ENCODE results near the gene NCK2.

NCK2 gene

DNA sequence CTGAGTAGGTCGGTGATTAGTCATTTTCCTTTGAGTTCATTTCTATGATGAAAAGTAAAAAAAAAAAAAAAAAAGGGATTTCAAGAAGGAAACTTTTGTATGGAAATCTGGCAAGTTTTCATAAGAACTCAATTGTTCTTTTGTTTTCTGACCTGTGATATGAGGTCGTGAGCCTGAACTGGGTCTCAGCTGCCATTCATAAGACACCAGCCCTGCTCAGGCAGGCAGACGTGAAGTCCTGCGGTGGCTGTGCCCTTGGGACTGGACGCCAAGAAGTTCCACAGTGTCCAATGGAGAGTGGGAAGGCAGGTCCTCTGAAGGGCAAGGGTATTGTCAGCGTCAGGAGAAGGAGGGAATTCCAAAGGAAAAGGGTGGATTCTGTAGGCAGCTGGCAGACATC is 183.9 kb downstream of the NCK2 start:
- no peak for TF ChIP-seq EZH2phosphoT487 (conservative IDR thresholded peaks at IDR 0.05; ENCODE audit: low read length)
- Histone ChIP-seq H3K36me3 (ENCODE audit: low read length) (no peaks in the 10 kb centered on the region), H2AFZ (ENCODE audit: low read depth, low read length, severe bottlenecking) (no peak overlapping the region), H3K9ac (ENCODE audit: low read length) (no peak overlapping the region), H3K79me2 (ENCODE audit: insufficient read depth, low read length) (no peaks in the 10 kb centered on the region), H4K20me1 (ENCODE audit: low read depth, low read length) (no peaks in the 10 kb centered on the region), H3K27ac (ENCODE audit: low read depth, low read length) (no peak overlapping the region), H3K9me3 (ENCODE audit: insufficient read depth, low read length) (no peaks in the 10 kb centered on the region), H3K27me3 (ENCODE audit: low read length) (no peaks in the 10 kb centered on the region), H3K9me2 (replicated peaks; ENCODE audit: insufficient read depth, low read length) (no peaks in the 10 kb centered on the region), H3K4me2 (ENCODE audit: low read depth, low read length, poor library complexity, severe bottlenecking) (no peak overlapping the region), H3F3A (ENCODE audit: insufficient read depth) (no peaks in the 10 kb centered on the region), H3K4me3 (ENCODE audit: insufficient read depth, low read length, poor library complexity, severe bottlenecking) (no peak overlapping the region)

DNA sequence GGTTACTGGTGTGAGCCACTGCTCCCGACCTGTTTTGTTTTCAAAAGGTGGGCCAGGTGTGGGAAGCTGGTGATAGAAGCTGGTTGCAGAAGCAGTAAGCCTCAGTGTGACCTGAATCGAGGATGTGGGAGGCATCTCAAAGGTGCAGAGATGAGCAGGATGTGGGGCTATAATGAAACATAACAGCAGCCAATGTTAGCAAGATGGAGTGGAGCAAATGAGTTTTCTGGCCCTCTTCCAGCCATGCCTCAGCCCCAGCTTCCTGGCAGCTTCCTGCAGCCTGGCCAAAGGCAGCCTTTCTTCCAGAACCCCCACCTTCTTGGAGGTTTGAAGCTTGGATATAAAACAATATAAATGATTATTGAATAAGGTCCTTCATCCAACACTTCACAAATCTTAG is 184.8 kb downstream of the NCK2 start:
- H3K9me3 ChIP-seq (ENCODE audit: insufficient read depth, low read length): no peaks in the 10 kb centered on the region
- no peak overlapping the region for H3K27ac ChIP-seq (ENCODE audit: low read depth, low read length)
- no peak overlapping the region for H3K4me3 ChIP-seq (ENCODE audit: insufficient read depth, low read length, poor library complexity, severe bottlenecking)
- H3K36me3 ChIP-seq (ENCODE audit: low read length): no peaks in the 10 kb centered on the region
- no peaks in the 10 kb centered on the region for H3F3A ChIP-seq (ENCODE audit: insufficient read depth)
- H3K27me3 ChIP-seq (ENCODE audit: low read length): no peaks in the 10 kb centered on the region
- no peaks in the 10 kb centered on the region for H4K20me1 ChIP-seq (ENCODE audit: low read depth, low read length)
- H3K9ac ChIP-seq (ENCODE audit: low read length): no peak overlapping the region
- H3K79me2 ChIP-seq (ENCODE audit: insufficient read depth, low read length): no peaks in the 10 kb centered on the region
- no peak overlapping the region for H3K4me2 ChIP-seq (ENCODE audit: low read depth, low read length, poor library complexity, severe bottlenecking)
- TF ChIP-seq EZH2phosphoT487 (conservative IDR thresholded peaks at IDR 0.05; ENCODE audit: low read length): no peak
- TF ChIP-seq, protein P1, sequence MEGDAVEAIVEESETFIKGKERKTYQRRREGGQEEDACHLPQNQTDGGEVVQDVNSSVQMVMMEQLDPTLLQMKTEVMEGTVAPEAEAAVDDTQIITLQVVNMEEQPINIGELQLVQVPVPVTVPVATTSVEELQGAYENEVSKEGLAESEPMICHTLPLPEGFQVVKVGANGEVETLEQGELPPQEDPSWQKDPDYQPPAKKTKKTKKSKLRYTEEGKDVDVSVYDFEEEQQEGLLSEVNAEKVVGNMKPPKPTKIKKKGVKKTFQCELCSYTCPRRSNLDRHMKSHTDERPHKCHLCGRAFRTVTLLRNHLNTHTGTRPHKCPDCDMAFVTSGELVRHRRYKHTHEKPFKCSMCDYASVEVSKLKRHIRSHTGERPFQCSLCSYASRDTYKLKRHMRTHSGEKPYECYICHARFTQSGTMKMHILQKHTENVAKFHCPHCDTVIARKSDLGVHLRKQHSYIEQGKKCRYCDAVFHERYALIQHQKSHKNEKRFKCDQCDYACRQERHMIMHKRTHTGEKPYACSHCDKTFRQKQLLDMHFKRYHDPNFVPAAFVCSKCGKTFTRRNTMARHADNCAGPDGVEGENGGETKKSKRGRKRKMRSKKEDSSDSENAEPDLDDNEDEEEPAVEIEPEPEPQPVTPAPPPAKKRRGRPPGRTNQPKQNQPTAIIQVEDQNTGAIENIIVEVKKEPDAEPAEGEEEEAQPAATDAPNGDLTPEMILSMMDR (IDR thresholded peaks at IDR 0.05; ENCODE audit: insufficient read depth, low read length, poor library complexity, severe bottlenecking): no peak
- no peak overlapping the region for H2AFZ ChIP-seq (ENCODE audit: low read depth, low read length, severe bottlenecking)
- no peaks in the 10 kb centered on the region for H3K9me2 ChIP-seq (replicated peaks; ENCODE audit: insufficient read depth, low read length)

DNA sequence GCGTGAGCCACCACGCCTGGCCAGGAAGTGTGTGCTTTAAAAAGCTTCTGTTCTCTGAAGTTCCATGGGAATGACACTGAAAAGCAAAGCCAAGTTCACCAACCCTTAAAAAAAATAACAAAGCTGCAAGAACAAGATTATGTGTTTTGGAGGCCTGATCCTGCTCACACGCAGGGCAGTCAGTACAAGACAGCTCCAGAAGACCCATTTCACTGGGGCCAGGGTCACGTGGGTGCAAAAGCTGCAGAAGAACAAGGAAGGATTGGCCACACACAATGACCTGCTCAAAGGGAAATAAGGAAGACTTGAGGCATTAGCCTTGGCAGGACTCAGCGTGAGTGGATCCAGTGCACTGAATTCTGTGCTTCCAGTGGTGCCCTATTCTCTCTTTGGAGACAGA is 187.9 kb downstream of the NCK2 start:
- Histone ChIP-seq H3F3A (ENCODE audit: insufficient read depth) (no peaks in the 10 kb centered on the region), H3K9me2 (replicated peaks; ENCODE audit: insufficient read depth, low read length) (no peaks in the 10 kb centered on the region), H3K9me3 (ENCODE audit: insufficient read depth, low read length) (no peaks in the 10 kb centered on the region), H3K9ac (ENCODE audit: low read length) (no peak overlapping the region), H3K36me3 (ENCODE audit: low read length) (no peaks in the 10 kb centered on the region), H2AFZ (ENCODE audit: low read depth, low read length, severe bottlenecking) (no peak overlapping the region), H3K79me2 (ENCODE audit: insufficient read depth, low read length) (no peaks in the 10 kb centered on the region), H4K20me1 (ENCODE audit: low read depth, low read length) (no peaks in the 10 kb centered on the region), H3K27ac (ENCODE audit: low read depth, low read length) (no peak overlapping the region), H3K4me3 (ENCODE audit: insufficient read depth, low read length, poor library complexity, severe bottlenecking) (no peak overlapping the region), H3K27me3 (ENCODE audit: low read length) (no peaks in the 10 kb centered on the region), H3K4me2 (ENCODE audit: low read depth, low read length, poor library complexity, severe bottlenecking) (no peak overlapping the region)
- TF ChIP-seq, protein P1 (IDR thresholded peaks at IDR 0.05; ENCODE audit: insufficient read depth, low read length, poor library complexity, severe bottlenecking): no peak
- TF ChIP-seq EZH2phosphoT487 (conservative IDR thresholded peaks at IDR 0.05; ENCODE audit: low read length): no peak

DNA sequence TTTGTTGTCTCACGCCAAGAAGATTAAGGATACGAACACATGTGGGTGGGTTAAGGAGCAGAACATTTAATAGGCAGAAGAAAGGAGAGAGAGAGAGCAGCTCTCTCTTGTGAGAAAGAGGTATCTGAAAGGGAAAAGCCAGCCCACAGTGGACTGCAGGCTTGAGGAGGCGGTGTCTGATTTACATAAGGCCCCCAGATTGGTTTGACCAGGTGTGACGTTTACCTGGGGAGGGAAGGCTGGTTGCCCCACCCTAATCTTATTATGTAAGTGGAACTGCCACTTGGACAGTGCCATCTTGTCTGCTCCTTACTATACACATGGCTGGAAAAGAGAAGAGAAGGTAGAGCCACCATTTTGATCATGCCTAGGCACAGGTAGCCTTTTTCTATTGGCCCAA is 189.2 kb downstream of the NCK2 start:
- Histone ChIP-seq H3K36me3 (ENCODE audit: low read length) (no peaks in the 10 kb centered on the region), H3K27ac (ENCODE audit: low read depth, low read length) (no peak overlapping the region)
- no peak for TF ChIP-seq EZH2phosphoT487 (conservative IDR thresholded peaks at IDR 0.05; ENCODE audit: low read length)
- TF ChIP-seq, protein P1 (IDR thresholded peaks at IDR 0.05; ENCODE audit: insufficient read depth, low read length, poor library complexity, severe bottlenecking): no peak

More for the DNA sequence above, 189.2 kb downstream of the NCK2 start:
- Histone ChIP-seq H3K9me2 (replicated peaks; ENCODE audit: insufficient read depth, low read length) (no peaks in the 10 kb centered on the region), H4K20me1 (ENCODE audit: low read depth, low read length) (no peaks in the 10 kb centered on the region), H2AFZ (ENCODE audit: low read depth, low read length, severe bottlenecking) (no peak overlapping the region), H3K79me2 (ENCODE audit: insufficient read depth, low read length) (no peaks in the 10 kb centered on the region), H3F3A (ENCODE audit: insufficient read depth) (no peaks in the 10 kb centered on the region), H3K27me3 (ENCODE audit: low read length) (no peaks in the 10 kb centered on the region), H3K4me2 (ENCODE audit: low read depth, low read length, poor library complexity, severe bottlenecking) (no peak overlapping the region), H3K9ac (ENCODE audit: low read length) (no peak overlapping the region), H3K4me3 (ENCODE audit: insufficient read depth, low read length, poor library complexity, severe bottlenecking) (no peak overlapping the region), H3K9me3 (ENCODE audit: insufficient read depth, low read length) (no peaks in the 10 kb centered on the region)
